HG03060 (cell line): ENCODE data around the gene ZGLP1.

Experiments
- ATAC-seq: cut with Tn5 transposase; IDR thresholded peaks from one replicate; pipeline ENCODE4 v1.9.1; 2021; ENCODE audit warnings: low read depth, moderate number of reproducible peaks; ENCODE audit not compliant: unreplicated experiment

The ZGLP1 gene

DNA sequence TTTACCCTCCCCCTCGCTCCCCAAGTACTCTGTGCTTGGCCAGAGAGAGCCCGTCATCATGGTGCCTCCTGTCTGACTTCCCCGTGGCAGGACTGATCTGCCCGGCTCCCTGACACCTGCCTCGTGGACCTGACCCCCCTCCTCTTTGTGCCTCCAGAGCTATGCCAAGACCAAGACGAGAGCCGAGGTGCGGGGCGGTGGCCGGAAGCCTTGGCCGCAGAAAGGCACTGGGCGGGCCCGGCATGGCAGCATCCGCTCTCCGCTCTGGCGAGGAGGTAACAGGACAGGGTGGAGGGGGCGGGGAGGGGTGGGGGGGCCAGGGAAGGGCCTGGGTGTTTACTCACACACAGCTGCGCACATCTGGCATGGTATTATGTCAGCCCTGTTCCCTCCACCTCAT, 53.1 kb downstream of the ZGLP1 start:
- ATAC-seq: no peak

DNA sequence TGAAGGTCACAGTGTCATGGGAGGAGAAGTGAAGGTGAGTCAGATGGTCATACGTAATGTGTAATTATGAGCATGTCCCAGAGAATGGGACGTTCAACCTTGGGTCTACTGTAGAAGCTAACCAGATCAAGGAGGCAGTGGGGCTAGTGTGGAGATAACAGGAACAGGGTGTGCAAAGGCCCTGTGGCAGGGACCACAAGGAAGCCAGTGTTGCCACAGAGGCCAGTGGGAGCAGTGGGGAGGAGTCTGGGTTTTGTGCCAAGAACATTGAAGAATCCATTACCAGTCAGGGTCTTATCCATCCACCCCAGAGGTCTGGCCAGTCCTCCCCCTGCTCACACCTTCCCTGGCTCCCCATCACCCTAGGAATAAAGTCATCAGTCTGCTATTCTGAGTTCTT, 54.3 kb downstream of the ZGLP1 start:
- no peak for ATAC-seq
